GM23338 (cell line): ENCODE results near the gene STOM. TPM values are rescaled to one million over a fixed set of nuclear protein-coding genes. Genes with fewer than 3 reads are reported as not detected.

Experiments
- ATAC-seq: fragments of 200-7000 bp; cut with Tn5 transposase; 3 replicates; pipeline ENCODE4 v1.9.1; 2020
- DNase-seq: peaks from one replicate; pipeline ENCODE4 v3.0.0-alpha.2; 2015; ENCODE audit warnings: low spot score
- H2AFZ ChIP-seq: fragments of 200-600 bp; sonication (generic); 2 replicates; pipeline ENCODE4 v1.8.0; 2016; ENCODE audit warnings: antibody characterized with exemption, mild to moderate bottlenecking, moderate library complexity
- H3F3A ChIP-seq: fragments of 200-600 bp; sonication (generic); replicated peaks from 2 replicates; pipeline ENCODE4 v1.8.0; 2017; ENCODE audit warnings: antibody characterized with exemption, mixed run types, low read depth
- H3K27ac ChIP-seq: fragments of 200-600 bp; sonication (generic); 2 replicates; pipeline ENCODE4 v1.6.1; 2016; ENCODE audit warnings: low read depth
- H3K27me3 ChIP-seq: fragments of 200-600 bp; sonication (generic); 2 replicates; pipeline ENCODE4 v1.8.0; 2016; ENCODE audit warnings: mild to moderate bottlenecking, mixed run types, moderate library complexity; ENCODE audit not compliant: insufficient read depth
- H3K36me3 ChIP-seq: fragments of 200-600 bp; sonication (generic); 2 replicates; pipeline ENCODE4 v1.8.0; 2016; ENCODE audit warnings: mild to moderate bottlenecking; ENCODE audit not compliant: insufficient read depth
- H3K4me1 ChIP-seq: fragments of 200-600 bp; sonication (generic); 2 replicates; pipeline ENCODE4 v1.8.0; 2016; ENCODE audit warnings: mild to moderate bottlenecking, moderate library complexity; ENCODE audit not compliant: insufficient read depth
- H3K4me2 ChIP-seq: fragments of 200-600 bp; sonication (generic); 2 replicates; pipeline ENCODE4 v1.7.1; 2017; ENCODE audit warnings: mixed run types
- H3K4me3 ChIP-seq: fragments of 200-600 bp; sonication (generic); 2 replicates; pipeline ENCODE4 v1.6.1; 2016; ENCODE audit warnings: mixed run types
- H3K79me2 ChIP-seq: fragments of 200-600 bp; sonication (generic); replicated peaks from 2 replicates; pipeline ENCODE4 v1.8.0; 2017; ENCODE audit warnings: mild to moderate bottlenecking; ENCODE audit not compliant: insufficient read depth
- H3K9me2 ChIP-seq: fragments of 200-600 bp; sonication (generic); 2 replicates; pipeline ENCODE4 v1.8.0; 2017; ENCODE audit not compliant: insufficient read depth
- H4K20me1 ChIP-seq: fragments of 200-600 bp; sonication (generic); replicated peaks from 2 replicates; pipeline ENCODE4 v1.8.0; 2017; ENCODE audit warnings: mild to moderate bottlenecking; ENCODE audit not compliant: insufficient read depth
- H3K27ac Mint-ChIP-seq: 2 replicates; pipeline ENCODE4 v1.8.0; 2020; ENCODE audit warnings: inconsistent platforms, mild to moderate bottlenecking, moderate library complexity, mixed read lengths
- H3K27me3 Mint-ChIP-seq: 3 replicates; pipeline ENCODE4 v1.8.0; 2022; ENCODE audit warnings: low read depth, mild to moderate bottlenecking, moderate library complexity, mixed read lengths, inconsistent platforms; ENCODE audit not compliant: insufficient read depth, poor library complexity
- H3K36me3 Mint-ChIP-seq: 3 replicates; pipeline ENCODE4 v1.8.0; 2021; ENCODE audit warnings: low read depth, mild to moderate bottlenecking, inconsistent platforms, moderate library complexity, mixed read lengths
- H3K4me1 Mint-ChIP-seq: 3 replicates; pipeline ENCODE4 v1.8.0; 2020; ENCODE audit warnings: mild to moderate bottlenecking, inconsistent platforms, mixed read lengths
- H3K4me3 Mint-ChIP-seq: 3 replicates; pipeline ENCODE4 v1.8.0; 2021; ENCODE audit warnings: moderate library complexity, mild to moderate bottlenecking, inconsistent platforms, mixed read lengths
- H3K9me3 Mint-ChIP-seq: 3 replicates; pipeline ENCODE4 v1.8.0; 2020; ENCODE audit warnings: moderate library complexity, mild to moderate bottlenecking, inconsistent platforms, mixed read lengths
- CREB1 ChIP-seq: fragments of 250-450 bp; sonication (Bioruptor Pico); IDR thresholded peaks from 2 replicates; pipeline ENCODE4 v1.5.0; 2020; ENCODE audit warnings: low read depth, mild to moderate bottlenecking, moderate library complexity
- CTCF ChIP-seq, 2 experiments: fragments of 200-600 bp in 1 of 2; sonication (generic) in 1 of 2; conservative IDR thresholded peaks; 2 replicates each; pipeline versions ENCODE4 v1.5.1 to v1.6.1; 2016 to 2017; ENCODE audit warnings: antibody characterized with exemption in 2 of 2, low read depth in 2 of 2, mild to moderate bottlenecking in 2 of 2, moderate library complexity in 1 of 2
- ETS1 ChIP-seq: IDR thresholded peaks from 2 replicates; pipeline ENCODE4 v1.6.1; 2016; ENCODE audit warnings: antibody characterized with exemption
- EZH2 ChIP-seq: fragments of 200-600 bp; sonication (generic); IDR thresholded peaks from one replicate; pipeline ENCODE4 v1.8.0; 2017; ENCODE audit warnings: antibody characterized with exemption, mild to moderate bottlenecking, low read depth; ENCODE audit not compliant: unreplicated experiment
- EZH2phosphoT487 ChIP-seq: fragments of 200-600 bp; sonication (generic); IDR thresholded peaks from one replicate; pipeline ENCODE4 v1.8.1; 2018; ENCODE audit warnings: antibody characterized with exemption; ENCODE audit not compliant: unreplicated experiment
- JUNB ChIP-seq: IDR thresholded peaks from one replicate; pipeline ENCODE4 v1.6.1; 2016; ENCODE audit warnings: antibody characterized with exemption; ENCODE audit not compliant: unreplicated experiment
- NANOG ChIP-seq: IDR thresholded peaks from 2 replicates; pipeline ENCODE4 v1.6.1; 2016; ENCODE audit warnings: antibody characterized with exemption, borderline replicate concordance
- POLR2AphosphoS5 ChIP-seq: IDR thresholded peaks from 2 replicates; pipeline ENCODE4 v1.6.1; 2016; ENCODE audit warnings: antibody characterized with exemption, low read depth
- REST ChIP-seq: IDR thresholded peaks from one replicate; pipeline ENCODE4 v1.6.1; 2018; ENCODE audit warnings: antibody characterized with exemption; ENCODE audit not compliant: unreplicated experiment
- STAT1 ChIP-seq: IDR thresholded peaks from one replicate; pipeline ENCODE4 v1.6.1; 2016; ENCODE audit warnings: antibody characterized with exemption; ENCODE audit not compliant: unreplicated experiment
- ZNF114 ChIP-seq: fragments of 250-450 bp; sonication (Bioruptor Pico); IDR thresholded peaks from 2 replicates; pipeline ENCODE4 v1.5.0; 2020; ENCODE audit warnings: mild to moderate bottlenecking, moderate library complexity
- ZNF331 ChIP-seq: fragments of 250-450 bp; sonication (Bioruptor Pico); IDR thresholded peaks from 2 replicates; pipeline ENCODE4 v1.5.0; 2020; ENCODE audit warnings: low read depth, mild to moderate bottlenecking, moderate library complexity
- ZNF462 ChIP-seq: fragments of 250-450 bp; sonication (Bioruptor Pico); IDR thresholded peaks from 2 replicates; pipeline ENCODE4 v1.5.0; 2020; ENCODE audit warnings: mild to moderate bottlenecking, moderate library complexity
- polyA plus RNA-seq: library from polyadenylated mRNA; unstranded; fragments of >200 nt; fragmentation: Nextera tagmentation; extraction: Ambion mirVana; gene quantifications from 2 replicates; pipeline ENCODE4 v1.2.1, GENCODE V29; 2016
- total RNA-seq: library from RNA; depleted of rRNA; stranded (reverse); fragments of >200 nt; shearing (Covaris generic); gene quantifications from 2 replicates; pipeline ENCODE4 v1.2.3, GENCODE V29; 2014

The STOM gene
- total and polyA plus RNA-seq, 2 experiments from 2014 or later = 29.4 to 51.1 TPM

GRCh38 chr9:121304707-121305106 is 65.3 kb downstream of the STOM start:
- Mint-ChIP-seq H3K4me3 (no peak overlapping the region), H3K36me3 (peaks cover 7% of the 10 kb centered on the region), H3K27ac (no peak overlapping the region), H3K9me3 (no peaks in the 10 kb centered on the region), H3K27me3 (peaks cover 13% of the 10 kb centered on the region), H3K4me1 (peaks cover 13% of the 10 kb centered on the region)
- no peaks in the 10 kb centered on the region for H3K9me2 ChIP-seq
- ATAC-seq (no peak), DNase-seq (no peak)
- H4K20me1 ChIP-seq = no peaks in the 10 kb centered on the region
- no peak overlapping the region for H3K4me3 ChIP-seq
- no peaks in the 10 kb centered on the region for H3K79me2 ChIP-seq
- no peak overlapping the region for H3K4me2 ChIP-seq
- no peak overlapping the region for H2AFZ ChIP-seq
- peaks cover 11% of the 10 kb centered on the region for H3K4me1 ChIP-seq
- H3K27me3 ChIP-seq = peaks cover 22% of the 10 kb centered on the region
- TF ChIP-seq ZNF462 (CRISPR knock-in tag) = no peak
- TF ChIP-seq EZH2 = no peak
- TF ChIP-seq NANOG = no peak
- no peak for TF ChIP-seq CTCF (conservative IDR thresholded peaks at IDR 0.05; ENCODE audit: low read depth in 2 of 2)
- TF ChIP-seq ZNF114 (CRISPR knock-in tag) = no peak
- no peak for TF ChIP-seq CREB1 (CRISPR knock-in tag)
- TF ChIP-seq ETS1 = no peak
- no peak for TF ChIP-seq REST
- TF ChIP-seq STAT1 = no peak
- no peak for TF ChIP-seq POLR2AphosphoS5
- TF ChIP-seq JUNB = no peak
- TF ChIP-seq ZNF331 (CRISPR knock-in tag) = no peak
- no peak for TF ChIP-seq EZH2phosphoT487
- H3F3A ChIP-seq = no peaks in the 10 kb centered on the region
- H3K27ac ChIP-seq = no peak overlapping the region
- H3K36me3 ChIP-seq = no peaks in the 10 kb centered on the region
